Body of pancreas (tissue), 4 donors: Measurements from ENCODE around the gene CYSRT1. TPM values are rescaled to one million over a fixed set of nuclear protein-coding genes. Genes with fewer than 3 reads are reported as not detected.

ENCODE experiments used
- ATAC-seq: fragments of 150-250 bp; one replicate; pipeline ENCODE4 v1.9.1; 2016
- DNase-seq, 4 donors: peaks; one replicate each; pipeline ENCODE4 v3.0.0-alpha.2; 2019
- H3K27ac ChIP-seq, 4 donors: fragments of 200-600 bp; sonication (generic); 1 replicate in 3 of 4; 2 replicates in 1 of 4; pipeline versions ENCODE4 v1.5.1 to v1.6.1; 2016 to 2019; ENCODE audit warnings: mild to moderate bottlenecking in 1 of 4, mixed read lengths in 1 of 4, moderate library complexity in 1 of 4
- H3K27me3 ChIP-seq, 2 donors: fragments of 200-600 bp; sonication (generic); one replicate each; pipeline ENCODE4 v1.6.0; 2016; ENCODE audit warnings: mild to moderate bottlenecking in 1 of 2
- H3K36me3 ChIP-seq, 2 donors: fragments of 200-600 bp; sonication (generic); replicated peaks in 1 of 2; 2 replicates each; pipeline ENCODE4 v1.5.1; 2016; ENCODE audit warnings: low read depth in 2 of 2; ENCODE audit not compliant: insufficient read depth in 1 of 2
- H3K4me1 ChIP-seq: fragments of 200-600 bp; sonication (generic); one replicate; pipeline ENCODE4 v1.6.0; 2016
- H3K4me3 ChIP-seq, 2 donors: fragments of 200-600 bp; sonication (generic); 1 replicate in 1 of 2; 2 replicates in 1 of 2; pipeline ENCODE4 v1.5.1; 2016 to 2019
- H3K9me3 ChIP-seq, 3 donors: fragments of 200-600 bp; sonication (generic); 1 replicate in 2 of 3; 2 replicates in 1 of 3; pipeline ENCODE4 v1.5.1; 2016
- POLR2A ChIP-seq, 3 donors: fragments of 450-650 bp; IDR thresholded peaks; one replicate each; pipeline ENCODE4 v1.6.1; 2016; ENCODE audit warnings: antibody characterized with exemption in 3 of 3, mild to moderate bottlenecking in 2 of 3
- WGBS, 2 donors: methylation state at CpG; one replicate each; pipeline ENCODE4 v1.1.5; 2017; 5-methylcytosine and 5-hydroxymethylcytosine counted together
- intact Hi-C: fragments of 100-400 bp; cut with DNase I; formaldehyde crosslinking; loops from one replicate; pipeline ENCODE4 v1.15.1; 2023
- total RNA-seq, 2 donors: library from RNA; depleted of rRNA; stranded (reverse); fragments of >200 nt; gene quantifications; one replicate each; pipeline ENCODE4 v1.1.0, GENCODE V29; 2016
- TF ChIP-seq, protein P1 (sequence below), 7 experiments: fragments of 450-650 bp in 4 of 7; fragments of 200-600 bp in 3 of 7; sonication (generic) in 3 of 7; IDR thresholded peaks; one replicate each; pipeline ENCODE4 v1.5.1; 2016 to 2019; ENCODE audit warnings: antibody characterized with exemption in 7 of 7

Gene CYSRT1
- total RNA-seq, 2 donors from 2014 or later, result not detected

DNA sequence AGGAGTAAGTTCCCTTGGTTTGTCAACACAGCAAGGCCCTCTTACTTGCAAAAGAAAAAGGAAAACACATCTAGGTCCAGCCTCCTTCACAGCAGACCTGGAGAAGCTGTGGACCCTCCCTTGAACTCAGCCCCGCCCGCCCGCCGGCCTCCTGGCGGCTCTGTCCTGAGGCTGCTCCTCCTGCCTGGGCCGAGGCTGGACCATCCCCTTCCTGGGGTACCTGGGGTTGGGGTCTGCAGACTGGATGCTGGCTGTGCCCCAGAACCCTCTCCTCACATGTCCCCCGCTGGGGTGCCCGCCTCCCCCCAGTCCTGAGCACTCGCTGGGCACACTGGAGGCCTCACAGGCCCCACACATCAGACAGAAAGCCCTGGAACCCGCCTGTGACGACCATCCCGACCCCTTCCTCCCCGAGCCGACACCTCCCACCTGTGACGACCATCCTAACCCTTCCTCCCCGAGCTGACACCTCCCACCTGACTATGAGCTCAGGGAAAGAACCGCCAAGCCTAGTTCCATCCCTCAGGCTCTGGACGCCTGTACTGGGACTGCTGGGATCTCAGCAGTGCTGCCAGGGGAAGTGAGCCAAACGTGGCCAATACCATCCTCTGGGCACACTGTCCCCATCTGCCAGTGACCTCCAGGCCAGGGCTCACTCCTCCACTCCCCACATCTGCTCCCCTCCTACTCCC, 45.9 kb upstream of the CYSRT1 start:
- H3K27ac ChIP-seq, result no peak overlapping the region
- no peaks in the 10 kb centered on the region for H3K27me3 ChIP-seq
- H3K9me3 ChIP-seq, result no peaks in the 10 kb centered on the region
- no peaks in the 10 kb centered on the region for H3K4me1 ChIP-seq
- WGBS, 2 donors, result 85 to 90% methylated on average over 13 to 15 of the region's 19 CpGs
- no peak for ATAC-seq
- no peak for DNase-seq
- H3K36me3 ChIP-seq, result peaks cover 25 to 39% of the 10 kb centered on the region in 2 donors
- TF ChIP-seq POLR2A (IDR thresholded peaks at IDR 0.05), result no peak
- TF ChIP-seq, protein P1, sequence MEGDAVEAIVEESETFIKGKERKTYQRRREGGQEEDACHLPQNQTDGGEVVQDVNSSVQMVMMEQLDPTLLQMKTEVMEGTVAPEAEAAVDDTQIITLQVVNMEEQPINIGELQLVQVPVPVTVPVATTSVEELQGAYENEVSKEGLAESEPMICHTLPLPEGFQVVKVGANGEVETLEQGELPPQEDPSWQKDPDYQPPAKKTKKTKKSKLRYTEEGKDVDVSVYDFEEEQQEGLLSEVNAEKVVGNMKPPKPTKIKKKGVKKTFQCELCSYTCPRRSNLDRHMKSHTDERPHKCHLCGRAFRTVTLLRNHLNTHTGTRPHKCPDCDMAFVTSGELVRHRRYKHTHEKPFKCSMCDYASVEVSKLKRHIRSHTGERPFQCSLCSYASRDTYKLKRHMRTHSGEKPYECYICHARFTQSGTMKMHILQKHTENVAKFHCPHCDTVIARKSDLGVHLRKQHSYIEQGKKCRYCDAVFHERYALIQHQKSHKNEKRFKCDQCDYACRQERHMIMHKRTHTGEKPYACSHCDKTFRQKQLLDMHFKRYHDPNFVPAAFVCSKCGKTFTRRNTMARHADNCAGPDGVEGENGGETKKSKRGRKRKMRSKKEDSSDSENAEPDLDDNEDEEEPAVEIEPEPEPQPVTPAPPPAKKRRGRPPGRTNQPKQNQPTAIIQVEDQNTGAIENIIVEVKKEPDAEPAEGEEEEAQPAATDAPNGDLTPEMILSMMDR (IDR thresholded peaks at IDR 0.05), result no peak
- intact Hi-C loops, result no loop called here
- no peak overlapping the region for H3K4me3 ChIP-seq

DNA sequence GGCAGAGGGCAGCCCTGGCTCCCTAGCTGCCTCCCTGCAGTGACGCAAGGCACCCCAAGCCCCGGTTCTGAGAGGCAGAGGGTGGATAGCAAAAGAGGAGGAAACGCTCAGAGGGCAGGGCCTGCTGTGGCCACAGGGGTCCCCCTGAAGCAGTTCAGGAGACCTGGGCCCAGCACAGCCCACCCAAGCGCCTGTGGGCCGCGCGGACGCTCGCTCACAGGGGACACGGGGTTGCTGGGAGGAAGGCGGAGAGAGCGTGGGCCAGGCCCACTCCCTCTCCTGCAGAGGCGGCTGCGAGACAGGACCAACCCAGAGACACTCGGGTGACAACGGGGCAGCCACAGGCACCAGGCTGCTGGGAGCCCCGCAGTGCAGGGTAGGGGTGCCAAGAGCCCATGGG, 45.2 kb upstream of the CYSRT1 start:
- Histone ChIP-seq H3K4me1 (no peaks in the 10 kb centered on the region), H3K36me3 (peaks cover 25 to 39% of the 10 kb centered on the region in 2 donors), H3K27ac (no peak overlapping the region), H3K9me3 (no peaks in the 10 kb centered on the region), H3K27me3 (no peaks in the 10 kb centered on the region), H3K4me3 (no peak overlapping the region)
- intact Hi-C loops, result loop anchor here (5.0 kb wide), 1 partner anchor 47 kb away; no protein-coding TSS in a partner anchor
- no peak for ATAC-seq
- TF ChIP-seq POLR2A (IDR thresholded peaks at IDR 0.05), result no peak
- TF ChIP-seq, protein P1 (IDR thresholded peaks at IDR 0.05), result no peak
- no peak for DNase-seq
- 95 to 97% methylated on average over 9 to 17 of the region's 17 CpGs for WGBS, 2 donors

DNA sequence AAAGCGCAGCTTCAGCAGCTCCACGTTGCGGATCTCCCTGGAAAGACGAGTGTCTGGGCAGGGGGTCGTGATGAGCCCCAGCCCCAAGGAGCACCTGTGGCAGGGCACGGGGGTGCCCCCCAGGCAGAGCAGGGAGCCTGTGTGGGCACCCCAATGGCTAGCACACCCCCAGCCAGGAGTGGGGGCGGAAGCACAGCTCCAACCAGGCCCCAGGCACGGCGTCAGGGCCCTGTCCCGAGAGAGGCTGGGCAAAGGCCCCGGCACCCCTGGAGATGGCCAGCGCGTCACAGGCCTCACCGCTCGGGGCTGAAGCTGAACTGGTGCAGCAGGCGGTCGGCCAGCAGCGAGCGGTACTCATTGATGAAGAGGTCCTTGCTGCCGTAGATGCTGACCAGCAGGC, 44.5 kb upstream of the CYSRT1 start:
- H3K36me3 ChIP-seq, result peaks cover 25 to 40% of the 10 kb centered on the region in 2 donors
- intact Hi-C loops, result loop anchor here (5.0 kb wide), 1 partner anchor 48 kb away; no protein-coding TSS in a partner anchor
- H3K9me3 ChIP-seq, result no peaks in the 10 kb centered on the region
- no peak for TF ChIP-seq POLR2A (IDR thresholded peaks at IDR 0.05)
- TF ChIP-seq, protein P1 (IDR thresholded peaks at IDR 0.05), result no peak
- ATAC-seq (no peak), DNase-seq (no peak)
- peaks cover under 1% of the 10 kb centered on the region for H3K4me1 ChIP-seq
- no peak overlapping the region for H3K27ac ChIP-seq
- no peaks in the 10 kb centered on the region for H3K27me3 ChIP-seq
- WGBS, 2 donors, result 90 to 100% methylated on average over 3 to 18 of the region's 20 CpGs
- H3K4me3 ChIP-seq, result no peak overlapping the region

DNA sequence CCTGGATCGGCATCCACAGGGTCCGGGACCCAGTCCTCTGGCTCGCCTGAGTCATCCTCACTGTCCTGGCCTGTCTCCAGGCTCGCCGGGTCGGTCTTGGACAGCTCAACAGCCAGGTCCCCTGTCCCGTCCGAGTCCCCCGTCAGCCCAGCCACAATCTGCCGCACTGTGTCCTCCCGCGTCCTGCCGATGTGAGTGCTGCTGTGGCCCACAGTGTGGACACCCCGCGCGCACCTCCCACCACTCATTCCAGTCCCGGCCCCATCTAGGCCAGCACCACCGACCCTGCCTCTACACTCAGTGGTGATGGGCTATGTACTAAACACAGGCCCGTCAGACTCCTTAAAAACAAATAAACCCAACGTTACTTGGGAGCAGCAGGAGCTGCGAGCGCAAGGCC, 43.3 kb upstream of the CYSRT1 start:
- no peak overlapping the region for H3K27ac ChIP-seq
- H3K36me3 ChIP-seq, result peaks cover 25 to 40% of the 10 kb centered on the region in 2 donors
- H3K27me3 ChIP-seq, result no peaks in the 10 kb centered on the region
- no peaks in the 10 kb centered on the region for H3K9me3 ChIP-seq
- peaks cover 13% of the 10 kb centered on the region for H3K4me1 ChIP-seq
- intact Hi-C loops, result loop anchor here (5.0 kb wide), 1 partner anchor 49 kb away; no protein-coding TSS in a partner anchor
- no peak for ATAC-seq
- WGBS, 2 donors, result 92 to 94% methylated on average over 18 to 22 of the region's 22 CpGs
- no peak for DNase-seq
- no peak overlapping the region for H3K4me3 ChIP-seq
- TF ChIP-seq, protein P1 (IDR thresholded peaks at IDR 0.05), result no peak
- TF ChIP-seq POLR2A (IDR thresholded peaks at IDR 0.05), result no peak

DNA sequence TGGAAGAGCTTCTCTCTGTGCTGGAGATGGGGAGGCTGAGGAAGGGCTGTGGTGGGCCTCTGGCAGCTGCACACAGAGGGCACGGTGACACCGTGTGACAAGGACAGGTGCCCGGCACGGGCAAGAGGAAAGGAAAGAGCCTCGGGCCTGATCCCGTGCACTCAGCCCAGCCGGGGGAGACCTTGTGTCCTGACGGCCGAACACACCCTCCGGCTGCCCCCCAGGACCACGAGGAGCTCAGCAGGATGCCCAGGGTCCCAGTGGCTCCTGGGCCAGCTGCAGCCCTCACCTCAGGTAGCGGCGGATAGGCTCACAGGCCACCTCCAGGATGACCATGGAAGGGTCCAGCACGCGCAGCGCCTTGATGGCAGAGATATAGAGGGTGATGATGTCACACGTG, 42.1 kb upstream of the CYSRT1 start:
- Histone ChIP-seq H3K27me3 (no peaks in the 10 kb centered on the region), H3K9me3 (no peaks in the 10 kb centered on the region), H3K36me3 (peaks cover 25 to 40% of the 10 kb centered on the region in 2 donors), H3K27ac (no peak overlapping the region), H3K4me3 (no peak overlapping the region), H3K4me1 (peaks cover 24% of the 10 kb centered on the region)
- WGBS, 2 donors, result 88 to 98% methylated on average over 5 to 14 of the region's 17 CpGs
- intact Hi-C loops, result loop anchor here (5.0 kb wide), 1 partner anchor 51 kb away; no protein-coding TSS in a partner anchor
- TF ChIP-seq, protein P1 (IDR thresholded peaks at IDR 0.05), result no peak
- no peak for TF ChIP-seq POLR2A (IDR thresholded peaks at IDR 0.05)
- ATAC-seq, result no peak
- no peak for DNase-seq
